ENCODE data around the gene PCDHGA1. TPM values are rescaled to one million over a fixed set of nuclear protein-coding genes. Genes with fewer than 3 reads are reported as not detected.

Gene PCDHGA1
- total RNA-seq, 6 donors from 2014 or later, result 0.15 to 0.51 (median 0.24) TPM; not detected in 2

DNA sequence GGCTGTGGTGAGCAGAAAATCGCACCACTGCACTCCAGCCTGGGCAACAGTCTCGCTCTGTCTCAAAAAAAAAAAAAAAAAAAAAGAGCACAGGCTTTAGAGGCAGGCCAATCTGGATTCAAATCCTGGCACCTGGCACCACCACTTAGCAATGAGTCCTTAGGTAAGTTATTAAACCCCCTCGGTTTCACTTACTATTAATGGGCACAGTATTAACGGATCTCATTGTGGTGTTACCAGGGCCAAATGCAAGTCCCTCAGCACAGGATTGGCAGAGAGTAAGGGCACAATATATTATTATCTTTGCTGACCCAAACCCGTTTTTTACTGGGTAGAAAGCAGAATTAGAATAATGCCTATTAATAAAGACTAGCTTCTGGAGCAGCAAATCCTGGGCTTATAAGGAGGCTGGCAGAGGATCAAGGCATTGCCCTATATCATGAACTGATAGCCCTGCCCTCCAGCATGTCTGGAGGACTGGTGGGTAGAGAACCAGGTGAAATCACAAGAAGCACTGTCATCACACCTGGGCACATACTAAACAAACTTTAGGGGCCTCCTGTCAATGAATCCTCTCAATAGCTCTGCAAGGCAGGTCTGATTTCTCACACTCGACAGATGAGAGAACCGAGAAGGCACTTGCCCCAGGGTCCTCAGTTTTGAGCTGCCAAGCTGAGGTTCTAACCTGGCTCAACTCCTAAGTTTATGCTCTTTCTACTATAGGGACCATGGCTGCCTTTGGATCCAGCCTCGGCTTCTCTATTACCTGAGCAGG, 176.3 kb downstream of the PCDHGA1 start:
- Histone ChIP-seq H3K27ac (peak overlapping the region; percentile 28 to 87 (median 79)), H3K4me1 (peaks cover 15 to 29% (median 18%) of the 10 kb centered on the region in 4 donors), H3K9me3 (no peaks in the 10 kb centered on the region), H3K36me3 (peaks cover 0 to 47% (median 0%) of the 10 kb centered on the region in 4 donors), H3K27me3 (no peaks in the 10 kb centered on the region), H3K4me3 (no peak overlapping the region)
- no peak for ATAC-seq (ENCODE audit: low FRiP score in 2 of 2)
- DNase-seq, result no peak
- 87 to 88% methylated on average over 6 to 8 of the region's 8 CpGs for WGBS, 2 donors
- TF ChIP-seq POLR2A (IDR thresholded peaks at IDR 0.05) (no peak), EP300 (IDR thresholded peaks at IDR 0.05) (no peak), POLR2AphosphoS5 (IDR thresholded peaks at IDR 0.05) (no peak)
- TF ChIP-seq, protein P1, sequence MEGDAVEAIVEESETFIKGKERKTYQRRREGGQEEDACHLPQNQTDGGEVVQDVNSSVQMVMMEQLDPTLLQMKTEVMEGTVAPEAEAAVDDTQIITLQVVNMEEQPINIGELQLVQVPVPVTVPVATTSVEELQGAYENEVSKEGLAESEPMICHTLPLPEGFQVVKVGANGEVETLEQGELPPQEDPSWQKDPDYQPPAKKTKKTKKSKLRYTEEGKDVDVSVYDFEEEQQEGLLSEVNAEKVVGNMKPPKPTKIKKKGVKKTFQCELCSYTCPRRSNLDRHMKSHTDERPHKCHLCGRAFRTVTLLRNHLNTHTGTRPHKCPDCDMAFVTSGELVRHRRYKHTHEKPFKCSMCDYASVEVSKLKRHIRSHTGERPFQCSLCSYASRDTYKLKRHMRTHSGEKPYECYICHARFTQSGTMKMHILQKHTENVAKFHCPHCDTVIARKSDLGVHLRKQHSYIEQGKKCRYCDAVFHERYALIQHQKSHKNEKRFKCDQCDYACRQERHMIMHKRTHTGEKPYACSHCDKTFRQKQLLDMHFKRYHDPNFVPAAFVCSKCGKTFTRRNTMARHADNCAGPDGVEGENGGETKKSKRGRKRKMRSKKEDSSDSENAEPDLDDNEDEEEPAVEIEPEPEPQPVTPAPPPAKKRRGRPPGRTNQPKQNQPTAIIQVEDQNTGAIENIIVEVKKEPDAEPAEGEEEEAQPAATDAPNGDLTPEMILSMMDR (IDR thresholded peaks at IDR 0.05), result no peak

DNA sequence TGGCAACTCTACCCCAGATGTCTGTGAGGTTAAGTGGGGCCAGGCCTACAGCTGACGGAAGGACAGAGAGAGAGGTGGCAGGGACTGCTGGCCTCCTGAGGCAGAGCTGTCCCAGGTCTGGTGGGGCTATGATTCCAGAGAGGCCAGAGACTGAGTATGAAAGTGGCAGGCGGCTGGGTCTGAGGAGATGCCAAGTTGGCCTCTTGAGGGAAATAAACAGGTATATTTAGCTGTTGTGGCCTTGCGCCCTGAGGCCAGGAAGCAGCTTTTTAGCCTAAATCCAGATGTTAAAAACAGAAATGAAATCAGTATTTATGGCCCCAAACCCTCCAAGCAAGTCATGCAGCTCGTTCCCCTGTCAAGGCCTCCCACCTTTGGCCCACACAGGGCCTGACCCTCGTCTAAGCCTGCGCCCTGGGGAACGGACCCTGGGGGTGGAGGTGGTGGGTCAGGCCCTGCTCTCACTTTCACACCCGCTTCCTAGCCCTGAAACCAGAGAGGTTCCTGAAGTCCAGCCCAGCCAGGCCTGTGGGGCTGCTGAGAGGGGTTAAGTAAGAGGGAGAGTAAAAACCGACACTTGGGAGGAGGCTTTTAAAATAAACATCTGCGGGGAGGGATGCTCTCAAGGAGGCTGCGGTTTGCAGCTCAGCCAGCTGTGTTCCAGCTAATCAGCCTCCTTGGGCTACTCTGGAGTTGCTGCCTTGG, 177.2 kb downstream of the PCDHGA1 start:
- ATAC-seq (ENCODE audit: low FRiP score in 2 of 2), result peak; percentile 6 to 83
- TF ChIP-seq EP300 (IDR thresholded peaks at IDR 0.05), result no peak
- TF ChIP-seq, protein P1 (IDR thresholded peaks at IDR 0.05), result no peak
- no peak for TF ChIP-seq POLR2A (IDR thresholded peaks at IDR 0.05)
- TF ChIP-seq POLR2AphosphoS5 (IDR thresholded peaks at IDR 0.05), result no peak
- Histone ChIP-seq H3K36me3 (peaks cover 0 to 53% (median 0%) of the 10 kb centered on the region in 4 donors), H3K27me3 (no peaks in the 10 kb centered on the region), H3K4me3 (no peak overlapping the region), H3K27ac (peak overlapping the region; percentile 77 to 87 (median 79)), H3K4me1 (peaks cover 18 to 29% (median 24%) of the 10 kb centered on the region in 4 donors), H3K9me3 (no peaks in the 10 kb centered on the region)
- 68 to 72% methylated on average over 9 to 11 of the region's 11 CpGs for WGBS, 2 donors
- DNase-seq, result peak in 1 of 2 donors; percentile 59

DNA sequence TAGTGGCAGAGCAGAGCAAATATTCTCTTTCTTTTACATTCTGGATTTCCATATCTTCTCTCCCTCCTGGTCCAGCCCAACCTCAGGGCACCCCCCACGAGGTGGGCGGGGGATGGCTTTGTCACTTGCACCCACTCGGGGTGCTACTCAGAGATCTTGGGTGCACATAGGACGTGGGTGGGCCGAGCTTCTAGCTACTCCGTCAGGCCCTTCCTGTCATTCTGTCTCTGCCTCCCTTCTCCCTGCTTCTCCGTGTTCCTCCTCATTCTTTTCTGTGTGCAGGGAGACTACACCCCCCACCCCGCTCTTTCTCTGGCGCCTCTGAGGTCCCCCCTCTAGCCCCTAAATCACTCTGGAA, 178.1 kb downstream of the PCDHGA1 start:
- WGBS, 2 donors, result 32 to 46% methylated on average over 7 to 9 of the region's 9 CpGs
- Histone ChIP-seq H3K27me3 (no peaks in the 10 kb centered on the region), H3K4me1 (peaks cover 26 to 32% (median 30%) of the 10 kb centered on the region in 4 donors), H3K27ac (peak overlapping the region; percentile 77 to 87 (median 79)), H3K4me3 (peak overlapping the region in 2 of 4 donors; percentile 23 to 31), H3K36me3 (peaks cover 0 to 47% (median 0%) of the 10 kb centered on the region in 4 donors), H3K9me3 (no peaks in the 10 kb centered on the region)
- TF ChIP-seq POLR2AphosphoS5 (IDR thresholded peaks at IDR 0.05), result no peak
- no peak for TF ChIP-seq EP300 (IDR thresholded peaks at IDR 0.05)
- TF ChIP-seq, protein P1 (IDR thresholded peaks at IDR 0.05), result no peak
- no peak for TF ChIP-seq POLR2A (IDR thresholded peaks at IDR 0.05)
- DNase-seq (peak in 1 of 2 donors; percentile 38), ATAC-seq (ENCODE audit: low FRiP score in 2 of 2) (peak in 1 of 2 donors; percentile 12)

DNA sequence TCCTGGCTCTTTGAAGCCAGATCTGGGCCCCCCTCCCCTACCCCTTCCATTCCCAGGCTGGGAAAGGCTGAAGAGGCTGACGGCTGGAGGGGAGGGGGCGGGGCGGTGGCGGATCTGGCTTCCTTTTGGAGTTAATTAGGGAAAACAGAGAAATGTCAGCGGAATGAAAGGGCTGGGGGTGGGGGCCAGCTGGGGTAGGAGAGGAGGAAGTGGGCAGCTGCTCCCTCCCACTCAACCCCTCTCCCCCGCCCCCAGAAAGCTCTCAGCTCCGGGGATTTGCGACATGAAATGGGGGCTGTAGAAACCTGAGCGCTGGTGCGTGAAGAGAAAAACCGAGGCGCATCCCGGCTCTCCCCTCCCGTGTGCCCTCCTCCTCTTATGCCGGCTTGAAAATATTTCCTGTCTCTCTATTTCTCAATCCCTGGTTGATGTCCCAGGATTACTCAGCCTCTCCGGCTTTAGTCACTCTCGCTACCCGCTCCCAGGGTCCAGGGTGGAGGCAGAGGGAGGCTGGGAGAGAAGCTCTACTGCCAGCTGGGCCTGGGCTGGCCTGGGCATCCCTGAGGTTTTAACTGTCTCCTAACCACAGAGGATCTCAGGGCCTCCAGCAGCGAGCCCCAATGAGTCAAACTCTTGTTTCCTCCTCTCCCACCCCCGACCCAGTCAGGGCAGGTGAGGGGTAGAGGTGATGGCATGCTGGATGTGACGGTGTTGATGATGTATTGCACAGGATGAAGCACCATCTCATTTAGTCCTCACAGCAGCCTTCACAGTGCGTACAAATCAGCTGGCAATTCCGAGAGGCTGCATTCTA, 178.7 kb downstream of the PCDHGA1 start:
- ATAC-seq (ENCODE audit: low FRiP score in 2 of 2), result peak; percentile 17 to 73

More for the DNA sequence above, 178.7 kb downstream of the PCDHGA1 start:
- Histone ChIP-seq H3K4me3 (peak overlapping the region in 2 of 4 donors; percentile 23 to 31), H3K4me1 (peaks cover 31 to 38% (median 34%) of the 10 kb centered on the region in 4 donors), H3K36me3 (peaks cover 0 to 42% (median 0%) of the 10 kb centered on the region in 4 donors), H3K9me3 (no peaks in the 10 kb centered on the region), H3K27ac (peak overlapping the region; percentile 77 to 87 (median 79)), H3K27me3 (no peaks in the 10 kb centered on the region)
- 29 to 31% methylated on average over 22 to 23 of the region's 23 CpGs for WGBS, 2 donors
- DNase-seq, result peak in 1 of 2 donors; percentile 66
- no peak for TF ChIP-seq EP300 (IDR thresholded peaks at IDR 0.05)
- TF ChIP-seq POLR2AphosphoS5 (IDR thresholded peaks at IDR 0.05), result peak; percentile 14 to 43
- TF ChIP-seq, protein P1 (IDR thresholded peaks at IDR 0.05), result no peak
- no peak for TF ChIP-seq POLR2A (IDR thresholded peaks at IDR 0.05)
